ENCODE measurements around the gene ACTC1. TPM values are rescaled to one million over a fixed set of nuclear protein-coding genes. Genes with fewer than 3 reads are reported as not detected.

Gene ACTC1
- total RNA-seq, 1 experiment from 2014 or later, result not detected

- Histone ChIP-seq H3K27ac (ENCODE audit: low read length) (no peak overlapping the region), H3K4me1 (ENCODE audit: control insufficient read depth, insufficient read depth, low read length) (no peaks in the 10 kb centered on the region), H3K27me3 (ENCODE audit: control insufficient read depth, insufficient read depth, low read length) (no peaks in the 10 kb centered on the region), H3K9me3 (ENCODE audit: control insufficient read depth, insufficient read depth, low read depth, low read length) (no peaks in the 10 kb centered on the region), H3K36me3 (ENCODE audit: control insufficient read depth, insufficient read depth, low read length) (no peaks in the 10 kb centered on the region), H3K4me3 (ENCODE audit: low read depth in 2 of 2, low read length in 2 of 2) (no peak overlapping the region)
- ATAC-seq, result no peak
- TF ChIP-seq POLR2AphosphoS5 (IDR thresholded peaks at IDR 0.05; ENCODE audit: low read depth, low read length) (no peak), REST (IDR thresholded peaks at IDR 0.05; ENCODE audit: insufficient read depth in 1 of 2, low read depth in 2 of 2, low read length in 1 of 2) (no peak), SIN3A (IDR thresholded peaks at IDR 0.05; ENCODE audit: borderline replicate concordance, insufficient read depth, low read depth, low read length) (no peak), CTCF (IDR thresholded peaks at IDR 0.05) (no peak), TCF7L2 (IDR thresholded peaks at IDR 0.05; ENCODE audit: low read depth, low read length) (no peak)
- ChIA-PET CTCF (no interaction called here), POLR2A (no interaction called here)
- in situ Hi-C loops (cut with HindIII; ENCODE audit: low pct_unique_long_range_greater_than_20kb, low sequenced_read_pairs) (no loop called here), intact Hi-C loops (cut with micrococcal nuclease; ENCODE audit: unreplicated experiment) (no loop called here)
- no TSS peak for BruUV-seq (replicated peaks)
- no peak for DNase-seq (ENCODE audit: low read depth, low spot score)
These were observed 12.4 kb downstream of the ACTC1 start for GRCh38 chr15:34782901-34783300.

- ChIA-PET CTCF (no interaction called here), POLR2A (interaction anchor here (1.1 kb wide), 1 partner anchor 42 kb away, joined by 3 read pairs; no protein-coding TSS in a partner anchor)
- Histone ChIP-seq H3K36me3 (ENCODE audit: control insufficient read depth, insufficient read depth, low read length) (no peaks in the 10 kb centered on the region), H3K4me3 (ENCODE audit: low read depth in 2 of 2, low read length in 2 of 2) (no peak overlapping the region), H3K4me1 (ENCODE audit: control insufficient read depth, insufficient read depth, low read length) (no peaks in the 10 kb centered on the region), H3K27ac (ENCODE audit: low read length) (no peak overlapping the region), H3K9me3 (ENCODE audit: control insufficient read depth, insufficient read depth, low read depth, low read length) (no peaks in the 10 kb centered on the region), H3K27me3 (ENCODE audit: control insufficient read depth, insufficient read depth, low read length) (no peaks in the 10 kb centered on the region)
- no TSS peak for BruUV-seq (replicated peaks)
- ATAC-seq, result no peak
- in situ Hi-C loops (cut with HindIII; ENCODE audit: low pct_unique_long_range_greater_than_20kb, low sequenced_read_pairs), result no loop called here
- intact Hi-C loops (cut with micrococcal nuclease; ENCODE audit: unreplicated experiment), result no loop called here
- DNase-seq (ENCODE audit: low read depth, low spot score), result no peak
- TF ChIP-seq TCF7L2 (IDR thresholded peaks at IDR 0.05; ENCODE audit: low read depth, low read length), result no peak
- TF ChIP-seq SIN3A (IDR thresholded peaks at IDR 0.05; ENCODE audit: borderline replicate concordance, insufficient read depth, low read depth, low read length), result no peak
- no peak for TF ChIP-seq REST (IDR thresholded peaks at IDR 0.05; ENCODE audit: insufficient read depth in 1 of 2, low read depth in 2 of 2, low read length in 1 of 2)
These were observed 14.6 kb downstream of the ACTC1 start for GRCh38 chr15:34780725-34781124.

All from Panc1 (cell line).